Muscle layer of duodenum (tissue), 2 donors: ENCODE measurements around the gene MYBPHL.

Experiments
- H3K27ac ChIP-seq: one replicate; pipeline ENCODE4 v1.7.0; 2013; ENCODE audit warnings: mild to moderate bottlenecking, low read length
- H3K27me3 ChIP-seq: one replicate; pipeline ENCODE4 v1.7.0; 2013; ENCODE audit warnings: low read depth, mild to moderate bottlenecking, control low read depth, low read length
- H3K36me3 ChIP-seq, 2 donors: one replicate each; pipeline ENCODE4 v1.7.0; 2013; ENCODE audit warnings: low read length in 2 of 2, control low read depth in 1 of 2, mild to moderate bottlenecking in 1 of 2; ENCODE audit not compliant: insufficient read depth in 2 of 2, control insufficient read depth in 1 of 2
- H3K4me1 ChIP-seq, 2 donors: one replicate each; pipeline ENCODE4 v1.7.0; 2013; ENCODE audit warnings: low read length in 2 of 2, mild to moderate bottlenecking in 2 of 2, control low read depth in 1 of 2, moderate library complexity in 1 of 2; ENCODE audit not compliant: insufficient read depth in 2 of 2, control insufficient read depth in 1 of 2
- H3K4me3 ChIP-seq, 2 donors: one replicate each; pipeline ENCODE4 v1.7.0; 2013; ENCODE audit warnings: low read length in 2 of 2, low read depth in 1 of 2, mild to moderate bottlenecking in 1 of 2
- H3K9me3 ChIP-seq, 2 donors: one replicate each; pipeline ENCODE4 v1.7.0; 2013; ENCODE audit warnings: low read length in 2 of 2, control low read depth in 1 of 2, mild to moderate bottlenecking in 1 of 2; ENCODE audit not compliant: control insufficient read depth in 1 of 2
- donor health status: healthy.

The MYBPHL gene

GRCh38 chr1:109277434-109278204 lies 29.2 kb downstream of the MYBPHL start:
- H3K36me3 ChIP-seq, result peaks cover 0 to 4% of the 10 kb centered on the region in 2 donors
- peaks cover 4 to 39% of the 10 kb centered on the region in 2 donors for H3K4me1 ChIP-seq
- no peaks in the 10 kb centered on the region for H3K9me3 ChIP-seq
- no peak overlapping the region for H3K27ac ChIP-seq
- H3K4me3 ChIP-seq, result no peak overlapping the region
- no peaks in the 10 kb centered on the region for H3K27me3 ChIP-seq

GRCh38 chr1:109275706-109276345 lies 31.0 kb downstream of the MYBPHL start:
- Histone ChIP-seq H3K27ac (no peak overlapping the region), H3K9me3 (no peaks in the 10 kb centered on the region), H3K27me3 (no peaks in the 10 kb centered on the region), H3K4me3 (no peak overlapping the region), H3K36me3 (peaks cover 0 to 10% of the 10 kb centered on the region in 2 donors), H3K4me1 (peaks cover 0 to 27% of the 10 kb centered on the region in 2 donors)

GRCh38 chr1:109274533-109275476 lies 32.0 kb downstream of the MYBPHL start:
- Histone ChIP-seq H3K36me3 (peaks cover 0 to 20% of the 10 kb centered on the region in 2 donors), H3K4me1 (peaks cover 0 to 27% of the 10 kb centered on the region in 2 donors), H3K4me3 (no peak overlapping the region), H3K27me3 (no peaks in the 10 kb centered on the region), H3K27ac (no peak overlapping the region), H3K9me3 (no peaks in the 10 kb centered on the region)

- H3K27me3 ChIP-seq, result no peaks in the 10 kb centered on the region
- no peaks in the 10 kb centered on the region for H3K9me3 ChIP-seq
- H3K36me3 ChIP-seq, result peaks cover 0 to 31% of the 10 kb centered on the region in 2 donors
- H3K4me3 ChIP-seq, result no peak overlapping the region
- H3K27ac ChIP-seq, result no peak overlapping the region
- H3K4me1 ChIP-seq, result peaks cover 0 to 27% of the 10 kb centered on the region in 2 donors
These were observed 33.1 kb downstream of the MYBPHL start for GRCh38 chr1:109273570-109274288.

- Histone ChIP-seq H3K4me3 (no peak overlapping the region), H3K9me3 (no peaks in the 10 kb centered on the region), H3K4me1 (peaks cover 0 to 27% of the 10 kb centered on the region in 2 donors), H3K36me3 (peaks cover 0 to 37% of the 10 kb centered on the region in 2 donors), H3K27ac (no peak overlapping the region), H3K27me3 (no peaks in the 10 kb centered on the region)
These were observed 33.8 kb downstream of the MYBPHL start for GRCh38 chr1:109272831-109273547.

GRCh38 chr1:109272021-109272799 lies 34.6 kb downstream of the MYBPHL start:
- Histone ChIP-seq H3K36me3 (peaks cover 0 to 37% of the 10 kb centered on the region in 2 donors), H3K4me3 (no peak overlapping the region), H3K4me1 (peaks cover 0 to 21% of the 10 kb centered on the region in 2 donors), H3K9me3 (no peaks in the 10 kb centered on the region), H3K27me3 (no peaks in the 10 kb centered on the region), H3K27ac (no peak overlapping the region)

- Histone ChIP-seq H3K4me3 (no peak overlapping the region), H3K36me3 (peaks cover 0 to 37% of the 10 kb centered on the region in 2 donors), H3K27ac (no peak overlapping the region)
These were observed 35.4 kb downstream of the MYBPHL start for GRCh38 chr1:109271458-109271857.

GRCh38 chr1:109270623-109271317 lies 36.0 kb downstream of the MYBPHL start:
- peaks cover 0 to 37% of the 10 kb centered on the region in 2 donors for H3K36me3 ChIP-seq
- H3K4me1 ChIP-seq, result peaks cover 0 to 17% of the 10 kb centered on the region in 2 donors
- no peaks in the 10 kb centered on the region for H3K9me3 ChIP-seq
- H3K4me3 ChIP-seq, result no peak overlapping the region
- no peak overlapping the region for H3K27ac ChIP-seq
- H3K27me3 ChIP-seq, result no peaks in the 10 kb centered on the region

More at GRCh38 chr1:109271458-109271857, 35.4 kb downstream of the MYBPHL start:
- no peaks in the 10 kb centered on the region for H3K27me3 ChIP-seq
- H3K9me3 ChIP-seq, result no peaks in the 10 kb centered on the region
- H3K4me1 ChIP-seq, result peaks cover 0 to 19% of the 10 kb centered on the region in 2 donors

GRCh38 chr1:109269981-109270622 lies 36.7 kb downstream of the MYBPHL start:
- no peaks in the 10 kb centered on the region for H3K9me3 ChIP-seq
- H3K4me1 ChIP-seq, result peaks cover 0 to 12% of the 10 kb centered on the region in 2 donors
- no peaks in the 10 kb centered on the region for H3K27me3 ChIP-seq
- no peak overlapping the region for H3K4me3 ChIP-seq
- no peak overlapping the region for H3K27ac ChIP-seq
- H3K36me3 ChIP-seq, result peaks cover 0 to 41% of the 10 kb centered on the region in 2 donors
